HG02943 (cell line): ENCODE measurements around the gene CACNA1I.
"Not testable (repeated sequence)": the region's sequence is repeated elsewhere in the genome, so short reads cannot be mapped to it uniquely, and the experiment has no call there.

Experiments used
- ATAC-seq: cut with Tn5 transposase; IDR thresholded peaks from one replicate; pipeline ENCODE4 v1.9.1; 2021; ENCODE audit warnings: mild to moderate bottlenecking, low read depth, moderate library complexity; ENCODE audit not compliant: unreplicated experiment

The CACNA1I gene

DNA sequence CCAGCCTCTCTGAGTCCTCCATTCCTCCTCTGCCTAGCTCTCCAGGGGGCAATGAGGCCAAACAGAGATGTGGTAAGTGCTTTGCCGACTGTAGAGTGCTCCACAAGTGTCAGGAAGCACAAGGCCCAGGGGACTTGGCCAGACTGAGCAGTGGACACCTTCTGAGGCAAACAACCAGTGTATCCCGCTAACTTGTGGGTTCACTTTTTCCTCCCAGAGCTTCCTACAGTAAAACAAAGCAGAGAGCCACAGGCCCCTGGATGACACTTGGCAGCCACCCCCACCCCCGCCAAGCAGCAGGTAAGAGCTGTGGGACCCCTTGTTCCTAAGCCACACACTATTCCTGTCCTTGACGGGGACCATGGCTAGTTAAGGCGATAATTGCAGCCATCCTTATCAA lies 160.9 kb downstream of the CACNA1I start:
- no peak for ATAC-seq

GRCh38 chr22:39731881-39732555 lies 161.5 kb downstream of the CACNA1I start:
- ATAC-seq: no peak

GRCh38 chr22:39732625-39733024 lies 162.1 kb downstream of the CACNA1I start:
- ATAC-seq: no peak

DNA sequence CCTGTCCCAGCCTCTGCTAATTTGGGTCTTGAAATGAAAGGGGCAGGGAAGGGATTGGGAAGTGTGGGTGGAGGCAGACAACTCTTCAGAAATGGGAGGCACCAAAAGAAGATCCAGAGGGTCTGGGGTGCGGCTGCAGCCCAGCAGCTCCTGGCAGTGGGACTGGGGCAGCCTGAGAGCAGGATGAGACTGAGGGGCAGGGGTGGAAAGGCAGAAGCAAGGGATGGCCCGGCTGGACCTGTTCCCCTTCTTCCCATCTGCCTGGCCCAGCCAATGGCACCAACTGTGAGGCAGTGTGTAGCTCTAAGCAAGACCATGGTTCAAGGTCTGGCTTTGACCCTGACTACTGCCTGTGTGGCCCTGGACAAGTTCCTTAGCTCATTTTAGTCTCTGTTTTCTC lies 162.6 kb downstream of the CACNA1I start:
- ATAC-seq: no peak

DNA sequence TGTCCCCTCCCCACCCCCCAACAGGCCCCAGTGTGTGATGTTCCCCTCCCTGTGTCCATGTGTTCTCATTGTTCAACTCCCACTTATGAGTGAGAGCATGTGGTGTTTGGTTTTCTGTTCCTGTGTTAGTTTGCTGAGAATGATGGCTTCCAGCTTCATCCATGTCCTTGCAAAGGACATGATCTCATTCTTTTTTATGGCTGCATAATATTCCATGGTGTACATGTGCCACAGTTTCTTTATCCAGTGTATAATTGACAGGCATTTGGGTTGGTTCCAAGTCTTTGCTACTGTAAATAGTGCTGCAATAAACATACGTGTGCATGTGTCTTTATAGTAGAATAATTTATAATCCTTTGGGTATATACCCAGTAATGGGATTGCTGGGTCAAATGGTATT lies 163.5 kb downstream of the CACNA1I start:
- ATAC-seq: not testable (repeated sequence)

DNA sequence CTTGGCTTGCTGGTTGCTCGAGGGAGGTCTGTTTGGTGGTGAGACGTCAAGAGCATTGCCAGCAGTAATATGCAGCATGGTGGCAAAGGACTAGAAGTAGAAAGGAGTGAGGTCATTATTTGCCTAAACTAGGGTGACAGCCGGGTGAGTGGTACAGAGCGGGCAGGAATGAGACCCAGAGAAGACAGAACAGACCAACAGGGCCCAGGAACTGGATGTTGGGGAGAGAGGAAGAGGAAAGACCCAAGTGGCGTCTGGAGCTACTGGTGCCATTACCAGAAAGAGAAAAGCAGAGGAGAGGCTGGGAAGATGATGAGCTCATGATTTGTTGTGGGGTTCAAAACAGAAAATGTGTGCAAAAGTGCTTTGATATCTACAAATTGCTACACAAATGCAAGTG lies 164.3 kb downstream of the CACNA1I start:
- no peak for ATAC-seq

DNA sequence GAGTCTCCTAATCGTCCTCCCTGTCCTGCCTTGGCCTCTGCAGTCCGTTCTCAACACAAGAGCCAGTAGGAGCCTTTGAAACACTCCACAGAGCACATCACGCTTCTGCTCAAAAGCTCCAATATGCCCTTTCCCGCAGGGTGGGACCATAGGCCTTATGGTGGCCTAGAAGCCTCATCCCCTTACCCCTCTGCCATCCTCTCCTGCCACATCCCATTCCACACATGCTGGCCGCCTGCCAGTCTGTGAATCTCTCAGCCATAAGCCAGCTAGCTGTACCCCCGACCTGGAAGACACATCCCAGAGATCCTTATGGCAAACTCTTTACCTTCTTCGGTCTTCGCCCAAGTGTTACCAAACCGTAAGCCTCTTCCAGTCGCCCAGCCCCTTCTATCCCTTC lies 165.2 kb downstream of the CACNA1I start:
- ATAC-seq: no peak

DNA sequence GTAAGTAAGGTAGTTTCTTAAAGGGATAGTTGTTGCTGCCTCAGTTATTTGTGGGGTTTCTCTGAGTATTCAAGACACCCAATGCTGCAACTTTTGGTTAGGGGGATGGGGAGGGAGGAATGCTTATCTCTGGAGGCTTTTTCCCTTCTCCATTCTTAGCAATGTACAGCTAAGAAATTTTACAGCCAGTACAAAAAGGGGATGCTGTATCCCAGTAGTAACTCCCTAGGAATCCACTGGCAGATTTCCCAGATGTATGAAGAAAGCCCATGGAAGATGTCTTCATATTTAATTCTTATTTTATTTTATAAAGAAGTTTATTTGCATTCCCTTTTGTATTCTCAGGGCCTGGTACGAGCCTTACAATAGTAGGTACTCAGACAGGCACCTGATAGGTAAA lies 168.2 kb downstream of the CACNA1I start:
- ATAC-seq: no peak
